Rectal smooth muscle tissue (tissue), 1 donor: ENCODE results near the gene POR.

Experiments used
- H3K27ac ChIP-seq: one replicate; pipeline ENCODE4 v1.7.0; 2013; ENCODE audit warnings: low read depth, low read length, inconsistent platforms
- H3K27me3 ChIP-seq: one replicate; pipeline ENCODE4 v1.7.0; 2013; ENCODE audit warnings: low read length; ENCODE audit not compliant: control insufficient read depth, insufficient read depth
- H3K36me3 ChIP-seq: one replicate; pipeline ENCODE4 v1.7.0; 2013; ENCODE audit warnings: low read length; ENCODE audit not compliant: control insufficient read depth, insufficient read depth
- H3K4me1 ChIP-seq: one replicate; pipeline ENCODE4 v1.7.0; 2013; ENCODE audit warnings: low read length; ENCODE audit not compliant: control insufficient read depth, insufficient read depth
- H3K4me3 ChIP-seq: one replicate; pipeline ENCODE4 v1.7.0; 2013; ENCODE audit warnings: low read length
- H3K9ac ChIP-seq: one replicate; pipeline ENCODE4 v1.7.0; 2013; ENCODE audit warnings: low read length

The POR gene

DNA sequence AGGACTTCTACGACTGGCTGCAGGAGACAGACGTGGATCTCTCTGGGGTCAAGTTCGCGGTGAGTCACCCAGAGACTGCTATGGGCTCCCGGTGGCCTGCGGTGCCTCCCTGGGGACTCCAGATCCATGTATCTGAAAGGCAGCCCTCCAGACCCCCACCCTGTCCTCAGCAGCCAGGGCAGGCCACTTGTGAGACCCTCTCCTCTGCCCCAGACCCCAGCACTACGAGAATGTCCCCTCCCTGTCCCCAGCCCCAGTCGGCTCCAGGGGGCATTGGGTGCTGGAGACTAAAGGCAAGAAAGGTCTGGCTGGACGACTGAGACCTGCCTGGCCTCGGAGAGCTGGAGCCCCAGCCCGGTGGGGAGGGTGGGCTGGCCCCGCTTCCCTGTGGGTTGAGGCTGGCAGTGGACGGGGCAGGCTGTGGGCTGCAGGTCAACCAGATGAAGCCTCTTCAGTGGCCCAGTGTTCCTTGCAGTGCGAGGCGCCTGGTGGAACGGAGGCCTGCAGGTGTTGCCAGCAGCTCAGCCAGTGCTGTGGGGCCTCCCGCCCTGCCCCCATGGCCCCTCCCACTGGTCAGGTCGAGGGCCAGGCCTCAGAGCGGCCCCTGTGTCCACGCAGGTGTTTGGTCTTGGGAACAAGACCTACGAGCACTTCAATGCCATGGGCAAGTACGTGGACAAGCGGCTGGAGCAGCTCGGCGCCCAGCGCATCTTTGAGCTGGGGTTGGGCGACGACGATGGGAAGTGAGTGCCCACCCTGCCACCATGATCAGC is 65.7 kb downstream of the POR start:
- Histone ChIP-seq H3K36me3 (peaks cover 12% of the 10 kb centered on the region), H3K27me3 (no peaks in the 10 kb centered on the region), H3K4me1 (no peaks in the 10 kb centered on the region), H3K4me3 (no peak overlapping the region), H3K27ac (no peak overlapping the region), H3K9ac (no peak overlapping the region)

DNA sequence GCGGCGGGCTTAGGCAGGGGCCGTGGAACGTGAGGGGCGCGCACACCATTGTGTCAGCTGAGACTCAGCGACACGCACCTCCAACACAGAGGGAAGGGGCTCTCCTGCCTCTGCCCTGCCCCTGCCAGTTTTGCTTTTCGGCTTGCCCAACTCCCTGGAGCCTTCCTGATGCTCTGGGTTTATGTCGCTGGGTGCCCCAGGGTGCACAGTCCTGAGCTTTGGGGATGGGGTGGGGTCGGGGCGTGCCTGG is 66.2 kb downstream of the POR start:
- H3K27ac ChIP-seq = no peak overlapping the region
- H3K4me1 ChIP-seq = no peaks in the 10 kb centered on the region
- no peak overlapping the region for H3K9ac ChIP-seq
- H3K36me3 ChIP-seq = peaks cover 14% of the 10 kb centered on the region
- no peaks in the 10 kb centered on the region for H3K27me3 ChIP-seq
- no peak overlapping the region for H3K4me3 ChIP-seq

DNA sequence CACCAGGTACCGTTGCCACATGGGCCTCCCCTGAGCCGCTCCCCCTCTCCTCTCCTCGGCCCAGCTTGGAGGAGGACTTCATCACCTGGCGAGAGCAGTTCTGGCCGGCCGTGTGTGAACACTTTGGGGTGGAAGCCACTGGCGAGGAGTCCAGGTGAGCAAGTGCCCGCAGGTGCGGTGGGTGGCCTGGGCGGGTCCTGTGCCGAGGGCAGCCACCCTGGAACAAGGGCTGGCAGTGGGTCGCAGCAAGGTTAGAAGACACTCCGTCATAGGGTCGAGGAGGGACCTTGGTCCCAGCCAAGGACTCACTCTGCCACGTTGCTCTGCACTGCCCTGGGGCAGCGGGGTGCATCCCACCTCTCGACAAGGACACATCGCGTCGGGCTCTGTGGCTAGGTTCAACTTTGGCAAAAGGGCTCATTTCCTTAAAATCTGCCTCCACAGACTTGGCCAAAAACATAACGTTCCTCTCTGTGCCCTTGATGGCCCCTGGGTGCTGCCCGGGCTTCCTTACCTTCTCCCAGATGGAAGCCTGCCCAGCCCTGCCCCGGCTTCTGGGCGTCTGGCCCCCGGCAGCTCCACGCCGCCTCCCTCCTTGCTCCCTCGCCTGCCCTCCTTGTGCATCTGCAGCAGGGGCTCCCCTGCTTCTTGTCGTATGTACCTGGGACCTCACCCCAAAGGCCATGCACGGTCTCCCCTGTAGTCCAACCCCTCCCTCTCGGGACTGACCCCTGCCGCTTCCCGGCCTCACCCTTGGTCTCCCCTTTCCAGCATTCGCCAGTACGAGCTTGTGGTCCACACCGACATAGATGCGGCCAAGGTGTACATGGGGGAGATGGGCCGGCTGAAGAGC is 66.7 kb downstream of the POR start:
- H3K27ac ChIP-seq = no peak overlapping the region

DNA sequence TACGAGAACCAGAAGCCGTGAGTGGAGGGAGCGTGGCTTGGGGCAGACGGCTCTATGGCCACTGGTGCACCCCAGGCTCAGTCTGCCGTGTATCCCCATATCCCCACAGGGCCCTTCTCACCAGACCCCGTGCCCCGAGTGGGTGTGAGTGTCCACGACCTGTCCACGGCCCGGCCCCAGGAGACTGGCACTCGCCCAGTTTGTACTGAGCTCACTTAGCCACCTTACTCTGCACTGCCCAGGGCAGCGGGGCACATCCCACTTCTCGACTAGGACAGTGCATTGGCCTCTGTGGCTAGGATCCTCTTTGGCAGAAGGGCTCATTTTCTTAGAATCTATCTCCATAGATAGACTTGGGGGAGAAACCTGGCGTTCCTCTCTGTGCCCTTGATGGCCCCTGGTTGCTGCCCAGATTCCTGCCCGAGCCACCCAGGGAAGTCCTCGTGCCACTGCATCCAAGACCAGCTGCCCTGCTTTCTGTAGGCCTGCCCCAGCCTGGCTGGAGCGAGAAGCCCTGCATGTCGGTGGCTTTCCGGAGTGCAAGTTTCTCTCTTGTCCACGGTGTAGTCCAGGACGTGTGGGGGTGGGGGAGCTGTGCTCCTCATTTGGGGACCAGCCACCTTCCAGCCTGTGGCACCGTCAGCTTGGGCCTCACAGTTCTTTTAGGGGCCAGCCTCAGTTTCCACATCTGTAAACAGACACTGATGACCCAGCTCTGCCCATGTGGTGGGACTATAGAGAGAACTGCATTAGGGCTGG is 67.5 kb downstream of the POR start:
- H3K27ac ChIP-seq = no peak overlapping the region
- H3K27me3 ChIP-seq = no peaks in the 10 kb centered on the region
- H3K4me3 ChIP-seq = no peak overlapping the region
- H3K4me1 ChIP-seq = no peaks in the 10 kb centered on the region
- H3K36me3 ChIP-seq = peaks cover 25% of the 10 kb centered on the region
- no peak overlapping the region for H3K9ac ChIP-seq

More for the DNA sequence above, 66.7 kb downstream of the POR start:
- H3K4me1 ChIP-seq = no peaks in the 10 kb centered on the region
- no peaks in the 10 kb centered on the region for H3K27me3 ChIP-seq
- no peak overlapping the region for H3K9ac ChIP-seq
- H3K4me3 ChIP-seq = no peak overlapping the region
- H3K36me3 ChIP-seq = peaks cover 19% of the 10 kb centered on the region

DNA sequence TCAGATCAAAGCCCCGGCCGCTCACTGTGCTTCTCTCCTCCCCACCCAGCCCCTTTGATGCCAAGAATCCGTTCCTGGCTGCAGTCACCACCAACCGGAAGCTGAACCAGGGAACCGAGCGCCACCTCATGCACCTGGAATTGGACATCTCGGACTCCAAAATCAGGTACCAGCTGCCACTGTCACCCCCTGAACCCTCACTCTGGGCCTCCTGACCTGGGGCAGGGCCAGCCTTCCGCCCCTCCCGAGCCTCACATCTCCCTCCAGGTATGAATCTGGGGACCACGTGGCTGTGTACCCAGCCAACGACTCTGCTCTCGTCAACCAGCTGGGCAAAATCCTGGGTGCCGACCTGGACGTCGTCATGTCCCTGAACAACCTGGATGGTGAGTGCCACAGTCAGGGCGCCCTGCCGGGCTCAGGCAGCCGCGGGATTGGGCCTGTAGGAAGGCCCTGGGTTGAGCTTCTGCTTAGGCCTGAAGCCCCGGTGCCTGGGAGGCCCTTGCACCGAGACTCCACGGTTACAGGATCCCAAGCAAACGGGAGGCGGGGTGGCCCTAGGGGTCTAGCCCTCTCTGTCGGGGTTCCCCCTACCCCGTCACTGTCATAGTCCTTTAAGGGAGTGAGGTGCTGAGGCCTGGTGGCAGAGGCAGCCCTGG is 68.6 kb downstream of the POR start:
- Histone ChIP-seq H3K9ac (no peak overlapping the region), H3K4me1 (no peaks in the 10 kb centered on the region), H3K4me3 (no peak overlapping the region), H3K36me3 (peaks cover 27% of the 10 kb centered on the region), H3K27ac (no peak overlapping the region), H3K27me3 (no peaks in the 10 kb centered on the region)

DNA sequence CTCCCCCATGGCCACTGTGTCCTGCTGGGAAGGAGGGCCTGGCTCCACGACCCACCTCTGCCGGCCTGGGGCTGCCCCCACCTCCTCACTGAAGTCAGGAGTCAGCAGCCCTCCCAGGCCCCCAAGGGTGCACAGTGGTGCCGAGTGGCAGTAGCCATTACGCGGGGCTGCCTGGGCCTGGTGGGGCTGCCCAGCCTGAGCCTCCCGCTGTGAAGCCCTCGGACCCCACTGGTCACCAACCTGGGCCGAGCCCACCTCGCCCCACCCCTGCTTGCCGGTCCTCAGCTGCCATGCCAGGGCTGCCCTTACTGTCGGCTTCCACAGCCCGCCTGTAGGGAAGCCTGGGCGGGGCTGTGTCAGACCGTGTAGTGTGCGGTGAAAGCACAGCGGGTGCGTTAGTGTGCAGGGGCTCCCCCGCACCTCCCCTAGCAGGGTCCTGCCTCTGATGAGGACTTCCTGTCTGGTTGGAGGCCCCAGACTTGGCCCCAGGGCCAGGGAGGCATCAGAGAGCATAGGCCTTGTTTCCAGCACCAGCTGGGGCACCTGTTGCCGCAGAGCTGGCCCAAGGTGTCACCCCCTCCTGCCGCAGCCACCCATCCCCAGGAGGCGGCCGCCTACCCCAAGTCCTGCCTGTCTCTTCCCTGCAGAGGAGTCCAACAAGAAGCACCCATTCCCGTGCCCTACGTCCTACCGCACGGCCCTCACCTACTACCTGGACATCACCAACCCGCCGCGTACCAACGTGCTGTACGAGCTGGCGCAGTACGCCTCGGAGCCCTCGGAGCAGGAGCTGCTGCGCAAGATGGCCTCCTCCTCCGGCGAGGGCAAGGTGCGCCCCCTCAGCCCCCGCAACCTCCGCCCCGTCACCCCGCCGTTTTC is 69.4 kb downstream of the POR start:
- Histone ChIP-seq H3K36me3 (peaks cover 27% of the 10 kb centered on the region), H3K27me3 (no peaks in the 10 kb centered on the region), H3K4me3 (no peak overlapping the region), H3K4me1 (peaks cover 2% of the 10 kb centered on the region), H3K9ac (no peak overlapping the region), H3K27ac (no peak overlapping the region)

GRCh38 chr7:75985009-75985517 is 70.1 kb downstream of the POR start:
- H3K9ac ChIP-seq = no peak overlapping the region
- H3K27me3 ChIP-seq = no peaks in the 10 kb centered on the region
- peaks cover 27% of the 10 kb centered on the region for H3K36me3 ChIP-seq
- no peak overlapping the region for H3K4me3 ChIP-seq
- peaks cover 2% of the 10 kb centered on the region for H3K4me1 ChIP-seq
- no peak overlapping the region for H3K27ac ChIP-seq

DNA sequence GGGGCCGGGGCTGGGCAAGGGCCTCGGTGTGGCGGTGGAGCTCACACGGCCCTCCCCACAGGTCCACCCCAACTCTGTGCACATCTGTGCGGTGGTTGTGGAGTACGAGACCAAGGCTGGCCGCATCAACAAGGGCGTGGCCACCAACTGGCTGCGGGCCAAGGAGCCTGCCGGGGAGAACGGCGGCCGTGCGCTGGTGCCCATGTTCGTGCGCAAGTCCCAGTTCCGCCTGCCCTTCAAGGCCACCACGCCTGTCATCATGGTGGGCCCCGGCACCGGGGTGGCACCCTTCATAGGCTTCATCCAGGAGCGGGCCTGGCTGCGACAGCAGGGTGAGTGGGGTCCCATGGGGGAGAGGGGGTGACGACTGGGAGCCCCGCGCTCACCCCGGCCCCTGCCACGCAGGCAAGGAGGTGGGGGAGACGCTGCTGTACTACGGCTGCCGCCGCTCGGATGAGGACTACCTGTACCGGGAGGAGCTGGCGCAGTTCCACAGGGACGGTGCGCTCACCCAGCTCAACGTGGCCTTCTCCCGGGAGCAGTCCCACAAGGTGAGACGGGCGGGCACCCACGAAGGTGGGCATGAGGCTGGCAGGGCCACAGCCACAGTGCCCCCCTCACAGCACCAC is 70.7 kb downstream of the POR start:
- H3K27ac ChIP-seq = no peak overlapping the region
- no peak overlapping the region for H3K9ac ChIP-seq

DNA sequence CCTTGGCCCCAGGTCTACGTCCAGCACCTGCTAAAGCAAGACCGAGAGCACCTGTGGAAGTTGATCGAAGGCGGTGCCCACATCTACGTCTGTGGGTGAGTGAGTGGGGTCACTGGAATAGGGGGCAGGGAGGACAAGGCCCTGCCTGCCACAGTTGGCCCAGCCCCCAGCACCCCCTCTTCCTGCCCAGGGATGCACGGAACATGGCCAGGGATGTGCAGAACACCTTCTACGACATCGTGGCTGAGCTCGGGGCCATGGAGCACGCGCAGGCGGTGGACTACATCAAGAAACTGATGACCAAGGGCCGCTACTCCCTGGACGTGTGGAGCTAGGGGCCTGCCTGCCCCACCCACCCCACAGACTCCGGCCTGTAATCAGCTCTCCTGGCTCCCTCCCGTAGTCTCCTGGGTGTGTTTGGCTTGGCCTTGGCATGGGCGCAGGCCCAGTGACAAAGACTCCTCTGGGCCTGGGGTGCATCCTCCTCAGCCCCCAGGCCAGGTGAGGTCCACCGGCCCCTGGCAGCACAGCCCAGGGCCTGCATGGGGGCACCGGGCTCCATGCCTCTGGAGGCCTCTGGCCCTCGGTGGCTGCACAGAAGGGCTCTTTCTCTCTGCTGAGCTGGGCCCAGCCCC is 71.3 kb downstream of the POR start:
- Histone ChIP-seq H3K4me3 (no peak overlapping the region), H3K27me3 (no peaks in the 10 kb centered on the region), H3K36me3 (peaks cover 19% of the 10 kb centered on the region), H3K4me1 (peaks cover 2% of the 10 kb centered on the region), H3K9ac (no peak overlapping the region), H3K27ac (no peak overlapping the region)

More for the DNA sequence above, 70.7 kb downstream of the POR start:
- no peaks in the 10 kb centered on the region for H3K27me3 ChIP-seq
- H3K4me3 ChIP-seq = no peak overlapping the region
- H3K4me1 ChIP-seq = peaks cover 2% of the 10 kb centered on the region
- peaks cover 23% of the 10 kb centered on the region for H3K36me3 ChIP-seq

- Histone ChIP-seq H3K4me3 (no peak overlapping the region), H3K27ac (no peak overlapping the region), H3K4me1 (peaks cover 2% of the 10 kb centered on the region), H3K27me3 (no peaks in the 10 kb centered on the region), H3K36me3 (peaks cover 19% of the 10 kb centered on the region), H3K9ac (no peak overlapping the region)
These were observed 72.3 kb downstream of the POR start for GRCh38 chr7:75987026-75987804.
